WERI-Rb-1 (cell line): ENCODE results near the gene FAM163B.

Experiments
- DNase-seq: peaks from one replicate; pipeline ENCODE4 v3.0.0-alpha.2; 2020
- H3K27ac ChIP-seq: fragments of 250-450 bp; sonication (Bioruptor Pico); 2 replicates; pipeline ENCODE4 v1.5.1; 2020; ENCODE audit warnings: mild to moderate bottlenecking, moderate library complexity
- H3K27me3 ChIP-seq: fragments of 250-450 bp; sonication (Bioruptor Pico); 2 replicates; pipeline ENCODE4 v1.5.1; 2021; ENCODE audit warnings: mild to moderate bottlenecking, low read depth, moderate library complexity; ENCODE audit not compliant: insufficient read depth, severe bottlenecking
- H3K36me3 ChIP-seq: fragments of 250-450 bp; sonication (Bioruptor Pico); 2 replicates; pipeline ENCODE4 v1.5.1; 2020; ENCODE audit warnings: mild to moderate bottlenecking, moderate library complexity
- H3K4me3 ChIP-seq: 2 replicates; pipeline ENCODE4 v1.5.1; 2011; ENCODE audit warnings: low read depth, mild to moderate bottlenecking, control low read depth, low read length
- H3K9me3 ChIP-seq: fragments of 250-450 bp; sonication (Bioruptor Pico); 2 replicates; pipeline ENCODE4 v1.5.1; 2021; ENCODE audit warnings: mild to moderate bottlenecking, moderate library complexity; ENCODE audit not compliant: severe bottlenecking
- CTCF ChIP-seq: IDR thresholded peaks from 2 replicates; pipeline ENCODE4 v1.5.1; 2011; ENCODE audit warnings: low read depth, mild to moderate bottlenecking, control low read depth, inconsistent platforms, low read length

Gene FAM163B

DNA sequence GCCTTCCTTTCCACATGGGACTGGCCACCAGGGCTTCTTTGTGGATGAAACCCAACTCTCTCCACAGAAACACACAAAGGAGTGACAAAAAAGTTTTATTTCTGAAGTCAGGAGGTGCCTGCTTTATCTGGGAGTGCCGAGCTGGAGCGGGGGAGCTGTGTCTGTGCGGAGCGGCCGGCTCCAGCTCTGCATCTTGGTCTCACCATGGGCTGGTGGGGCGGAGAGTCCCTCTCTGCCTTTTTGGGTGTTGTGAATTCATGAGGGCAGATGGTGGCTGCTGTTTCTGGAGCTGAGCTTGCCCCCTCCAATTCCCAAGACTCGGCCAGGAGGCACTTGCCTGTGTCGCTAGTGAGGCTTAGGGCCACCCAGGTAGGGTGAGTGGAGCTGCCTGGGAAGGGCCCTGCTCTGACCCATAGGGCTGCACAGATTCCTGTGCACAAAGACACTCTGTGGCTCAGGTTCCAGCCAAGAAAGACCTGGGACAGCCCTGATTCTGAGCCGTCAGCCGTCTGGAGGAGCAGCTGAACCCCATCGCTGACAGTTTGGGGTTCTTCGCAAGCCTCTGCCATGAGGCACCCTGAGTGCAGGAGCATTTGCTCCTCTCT is 28.4 kb upstream of the FAM163B start:
- no peak for TF ChIP-seq CTCF

DNA sequence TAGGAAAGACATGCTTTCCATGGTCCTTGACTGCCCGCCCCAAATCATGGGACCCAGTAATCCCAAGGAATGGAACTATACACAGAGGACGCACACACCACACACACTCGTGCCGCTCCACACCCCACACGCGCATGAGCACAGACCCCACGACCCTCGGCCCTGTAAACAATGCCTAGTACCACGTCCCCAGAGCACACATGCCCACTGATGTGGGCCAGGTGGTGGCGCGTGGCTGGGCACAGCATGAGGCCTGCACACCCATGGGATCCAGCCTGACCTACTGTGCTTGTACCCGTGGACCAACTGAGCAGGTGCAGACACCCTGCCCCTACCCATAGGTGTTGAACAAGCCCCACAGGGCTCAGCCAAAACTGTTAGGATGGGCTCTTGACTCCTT is 27.7 kb upstream of the FAM163B start:
- DNase-seq, result no peak
- Histone ChIP-seq H3K9me3 (no peaks in the 10 kb centered on the region), H3K36me3 (no peaks in the 10 kb centered on the region), H3K27ac (no peak overlapping the region), H3K4me3 (no peak overlapping the region), H3K27me3 (no peaks in the 10 kb centered on the region)
- no peak for TF ChIP-seq CTCF

More for the DNA sequence above, 28.4 kb upstream of the FAM163B start:
- Histone ChIP-seq H3K4me3 (no peak overlapping the region), H3K27me3 (no peaks in the 10 kb centered on the region), H3K9me3 (no peaks in the 10 kb centered on the region), H3K27ac (no peak overlapping the region), H3K36me3 (no peaks in the 10 kb centered on the region)
- no peak for DNase-seq

GRCh38 chr9:133635533-133636531 is 26.6 kb upstream of the FAM163B start, which contains the start of gene DBH:
TSS of gene DBH (plus strand) at chr9:133636363. CDS start at chr9:133636372, 9 bp downstream.
- TF ChIP-seq CTCF, result no peak
- no peak within 1 kb of the TSS for H3K4me3 ChIP-seq
- no peaks in the 10 kb centered on the region for H3K36me3 ChIP-seq
- peak within 1 kb of the TSS; percentile 0; the same call in 1 of the 2 replicates for H3K27ac ChIP-seq
- no peaks in the 10 kb centered on the region for H3K27me3 ChIP-seq
- H3K9me3 ChIP-seq, result no peaks in the 10 kb centered on the region
- DNase-seq, result no peak

DNA sequence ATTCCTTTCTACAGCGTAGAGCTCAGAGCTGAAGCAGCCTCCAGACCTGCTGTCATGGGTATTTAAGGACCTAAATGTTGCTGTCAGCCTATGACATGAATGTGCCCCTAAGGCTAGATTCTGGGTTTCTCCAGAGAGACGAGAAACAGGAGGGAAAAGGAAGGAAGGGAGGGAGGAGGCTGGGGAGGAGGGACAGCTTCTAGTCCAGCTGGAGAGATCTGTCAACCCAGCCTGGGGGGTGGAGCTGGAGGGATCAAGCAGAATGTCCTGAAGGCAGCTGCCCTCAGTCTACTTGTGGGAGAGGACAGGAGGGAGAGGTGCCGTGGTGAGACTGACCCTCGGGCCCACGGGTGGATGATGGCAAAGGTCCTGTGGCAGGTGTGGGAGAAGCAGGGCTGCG is 25.9 kb upstream of the FAM163B start:
- H3K27ac ChIP-seq, result peak overlapping the region; percentile 0; the same call in 1 of the 2 replicates
- H3K36me3 ChIP-seq, result no peaks in the 10 kb centered on the region

DNA sequence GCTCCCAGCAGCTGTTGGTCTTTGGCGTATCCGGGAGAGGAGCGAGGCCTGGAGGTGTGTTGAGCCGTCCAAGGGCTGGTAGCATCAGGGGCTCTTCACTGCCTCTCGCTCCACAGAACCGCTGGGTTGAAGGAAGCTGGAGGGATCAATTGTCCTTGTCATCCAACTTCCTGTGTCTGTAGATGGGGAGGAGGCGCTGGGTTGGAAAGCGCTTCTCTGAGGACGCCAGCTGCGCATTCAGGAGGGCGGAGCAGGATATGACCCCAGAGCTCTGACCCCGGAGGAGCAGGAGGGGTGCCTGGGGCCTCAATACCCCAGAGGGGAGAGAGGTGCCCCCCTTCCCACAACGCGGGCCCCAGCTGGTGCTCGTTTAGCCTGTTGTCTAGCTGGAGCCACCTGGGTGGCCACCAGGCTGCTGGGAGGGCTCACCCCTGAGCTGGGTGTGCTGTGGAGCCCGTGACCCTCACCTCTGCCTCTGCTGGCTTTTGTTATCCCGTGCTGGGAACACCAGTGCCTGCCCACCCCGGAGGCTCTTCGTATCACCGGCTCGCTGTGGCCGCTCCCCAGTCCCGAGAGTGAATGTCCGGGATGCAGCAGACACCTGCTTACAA is 25.0 kb upstream of the FAM163B start:
- Histone ChIP-seq H3K27me3 (no peaks in the 10 kb centered on the region), H3K4me3 (no peak overlapping the region), H3K36me3 (no peaks in the 10 kb centered on the region), H3K27ac (no peak overlapping the region), H3K9me3 (no peaks in the 10 kb centered on the region)
- no peak for DNase-seq
- TF ChIP-seq CTCF, result no peak

More for the DNA sequence above, 25.9 kb upstream of the FAM163B start:
- Histone ChIP-seq H3K27me3 (no peaks in the 10 kb centered on the region), H3K4me3 (no peak overlapping the region), H3K9me3 (no peaks in the 10 kb centered on the region)
- DNase-seq, result peak; percentile 81
- no peak for TF ChIP-seq CTCF
